NCI-H460 (cell line): ENCODE results near the gene GRK3. TPM values are rescaled to one million over a fixed set of nuclear protein-coding genes. Genes with fewer than 3 reads are reported as not detected.

Experiments used
- DNase-seq: peaks from one replicate; pipeline ENCODE4 v3.0.0-alpha.2; 2016; ENCODE audit warnings: low read depth; ENCODE audit errors: extremely low read depth
- small RNA-seq, 2 experiments: library from RNA; depleted of rRNA; stranded (forward); fragments of <200 nt; gene quantifications; one replicate each; pipeline ENCODE3, GENCODE V24; 2014
- total RNA-seq: library from RNA; depleted of rRNA; stranded (reverse); fragments of >200 nt; shearing (Covaris generic); gene quantifications from 2 replicates; pipeline ENCODE4 v1.2.3, GENCODE V29; 2014; rRNA removed

GRK3 gene
- total RNA-seq, 1 experiment from 2014 or later = 3.7 TPM

DNA sequence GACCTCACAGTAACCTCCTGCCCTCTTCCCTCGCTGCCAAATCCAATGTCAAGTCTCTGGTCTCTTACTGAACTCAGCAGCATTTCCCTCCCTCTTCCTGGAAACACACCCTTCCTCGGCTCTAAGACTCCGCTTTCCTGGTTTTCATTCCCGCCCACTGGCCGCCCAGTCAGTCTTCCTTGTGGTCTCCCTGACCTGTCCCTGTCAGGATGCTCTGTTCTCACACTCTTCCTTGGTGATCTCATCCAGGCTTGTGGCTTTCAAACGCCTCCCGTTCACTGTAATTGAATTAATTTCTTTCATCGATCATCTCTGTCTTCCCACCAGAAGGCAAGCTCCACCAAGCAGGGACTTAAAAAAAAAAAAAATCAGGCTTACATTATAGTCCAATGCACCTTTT lies 211.1 kb downstream of the GRK3 start:
- no peak for DNase-seq

GRCh38 chr22:25777411-25777810 lies 212.9 kb downstream of the GRK3 start:
- no peak for DNase-seq

DNA sequence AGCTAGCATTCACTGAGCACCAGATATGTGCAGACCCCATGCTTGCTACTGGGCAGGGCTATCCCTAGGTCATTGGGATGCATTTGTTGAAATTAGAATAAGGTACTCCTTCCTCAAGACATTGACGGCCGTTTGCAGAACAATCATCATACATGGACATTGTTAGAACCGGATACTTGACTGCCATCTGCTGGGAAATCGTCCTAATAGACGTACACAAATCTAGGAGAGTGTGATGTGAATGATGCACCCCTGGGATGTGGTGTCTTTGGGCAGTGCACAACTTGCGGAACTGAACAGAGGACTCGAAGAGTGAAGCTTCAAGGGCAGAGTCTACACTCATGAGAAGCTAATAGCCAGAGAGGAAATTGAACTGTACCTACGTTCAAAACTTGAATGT lies 213.4 kb downstream of the GRK3 start:
- DNase-seq = peak; percentile 43

Small RNAs within 50 kb of the gene (small RNA-seq; reads per million reads assigned to genes)
- 0 reads per million in 2 experiments for gene RNA5SP494

Other genes with a start within 250 kb of the GRK3 start
- 0.05 TPM in 1 of 2 replicates, not detected in the other for gene MYO18B, start 177.5 kb downstream of the GRK3 start, total RNA-seq